ENCODE measurements around the gene MN1.

MN1 gene

GRCh38 chr22:27795696-27796517 is 5.6 kb downstream of the MN1 start:
- Histone ChIP-seq H3K9ac (ENCODE audit: low read length) (no peak overlapping the region), H3K4me2 (ENCODE audit: low read depth, low read length, poor library complexity, severe bottlenecking) (no peak overlapping the region), H4K20me1 (ENCODE audit: low read depth, low read length) (no peaks in the 10 kb centered on the region), H3K27ac (ENCODE audit: low read depth, low read length) (no peak overlapping the region), H3K4me3 (ENCODE audit: insufficient read depth, low read length, poor library complexity, severe bottlenecking) (no peak overlapping the region), H3K9me3 (ENCODE audit: insufficient read depth, low read length) (no peaks in the 10 kb centered on the region), H3K9me2 (replicated peaks; ENCODE audit: insufficient read depth, low read length) (no peaks in the 10 kb centered on the region), H3K27me3 (ENCODE audit: low read length) (no peaks in the 10 kb centered on the region), H2AFZ (ENCODE audit: low read depth, low read length, severe bottlenecking) (no peak overlapping the region), H3K79me2 (ENCODE audit: insufficient read depth, low read length) (no peaks in the 10 kb centered on the region), H3K36me3 (ENCODE audit: low read length) (no peaks in the 10 kb centered on the region), H3F3A (ENCODE audit: insufficient read depth) (no peaks in the 10 kb centered on the region)
- no peak for TF ChIP-seq EZH2phosphoT487 (conservative IDR thresholded peaks at IDR 0.05; ENCODE audit: low read length)
- no peak for TF ChIP-seq CTCF (IDR thresholded peaks at IDR 0.05; ENCODE audit: insufficient read depth, low read length, poor library complexity, severe bottlenecking)

DNA sequence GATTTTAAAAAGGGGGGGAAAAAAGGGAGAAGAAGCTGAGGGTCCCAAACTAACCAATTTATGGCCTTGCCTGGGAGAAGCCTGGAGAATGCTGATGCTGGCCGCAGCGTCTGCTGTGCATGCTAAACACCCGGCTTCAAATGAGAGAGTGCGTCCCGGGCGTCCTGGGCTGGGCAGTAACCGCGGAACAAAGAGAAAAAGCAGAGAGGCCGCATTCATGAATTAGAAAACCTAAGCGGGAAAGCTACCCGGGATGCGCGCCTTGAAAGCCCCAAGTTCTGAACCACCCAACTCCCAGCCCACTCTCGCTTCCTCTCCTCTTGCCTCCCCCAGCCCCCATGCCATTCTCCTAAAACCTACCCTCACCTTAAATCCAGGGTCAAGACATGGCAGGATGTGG is 6.5 kb downstream of the MN1 start:
- H3K9me3 ChIP-seq (ENCODE audit: insufficient read depth, low read length): no peaks in the 10 kb centered on the region
- no peak overlapping the region for H3K9ac ChIP-seq (ENCODE audit: low read length)
- no peak overlapping the region for H2AFZ ChIP-seq (ENCODE audit: low read depth, low read length, severe bottlenecking)
- no peak for TF ChIP-seq CTCF (IDR thresholded peaks at IDR 0.05; ENCODE audit: insufficient read depth, low read length, poor library complexity, severe bottlenecking)
- no peak for TF ChIP-seq EZH2phosphoT487 (conservative IDR thresholded peaks at IDR 0.05; ENCODE audit: low read length)
- H3K79me2 ChIP-seq (ENCODE audit: insufficient read depth, low read length): no peaks in the 10 kb centered on the region
- H3F3A ChIP-seq (ENCODE audit: insufficient read depth): no peaks in the 10 kb centered on the region
- H4K20me1 ChIP-seq (ENCODE audit: low read depth, low read length): no peaks in the 10 kb centered on the region
- no peaks in the 10 kb centered on the region for H3K9me2 ChIP-seq (replicated peaks; ENCODE audit: insufficient read depth, low read length)
- no peaks in the 10 kb centered on the region for H3K36me3 ChIP-seq (ENCODE audit: low read length)
- H3K27me3 ChIP-seq (ENCODE audit: low read length): no peaks in the 10 kb centered on the region
- H3K4me2 ChIP-seq (ENCODE audit: low read depth, low read length, poor library complexity, severe bottlenecking): no peak overlapping the region
- H3K27ac ChIP-seq (ENCODE audit: low read depth, low read length): no peak overlapping the region
- no peak overlapping the region for H3K4me3 ChIP-seq (ENCODE audit: insufficient read depth, low read length, poor library complexity, severe bottlenecking)

DNA sequence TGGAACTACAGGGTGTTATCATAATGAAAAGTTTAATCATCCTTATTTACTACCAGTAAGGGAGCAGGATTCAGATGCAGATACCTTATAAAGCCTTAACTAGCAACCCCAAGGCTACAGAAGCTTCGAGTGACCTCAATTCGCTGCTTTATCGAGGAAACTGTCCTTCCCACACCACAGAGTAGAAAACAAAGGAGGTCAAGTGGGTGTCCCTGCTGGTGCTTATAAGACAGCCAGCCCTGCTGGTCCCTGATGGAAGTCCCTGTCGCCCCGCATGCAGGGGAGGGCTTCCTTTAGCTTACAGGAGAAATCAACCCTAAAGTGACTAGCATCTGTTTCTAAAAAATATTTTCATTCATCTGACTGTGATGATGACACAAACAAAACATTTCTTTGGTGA is 7.3 kb downstream of the MN1 start:
- Histone ChIP-seq H3K4me3 (ENCODE audit: insufficient read depth, low read length, poor library complexity, severe bottlenecking) (no peak overlapping the region), H3K27ac (ENCODE audit: low read depth, low read length) (no peak overlapping the region), H3K9me2 (replicated peaks; ENCODE audit: insufficient read depth, low read length) (no peaks in the 10 kb centered on the region), H3K27me3 (ENCODE audit: low read length) (no peaks in the 10 kb centered on the region), H2AFZ (ENCODE audit: low read depth, low read length, severe bottlenecking) (no peak overlapping the region), H4K20me1 (ENCODE audit: low read depth, low read length) (no peaks in the 10 kb centered on the region), H3K79me2 (ENCODE audit: insufficient read depth, low read length) (no peaks in the 10 kb centered on the region), H3K9me3 (ENCODE audit: insufficient read depth, low read length) (no peaks in the 10 kb centered on the region), H3K9ac (ENCODE audit: low read length) (no peak overlapping the region), H3F3A (ENCODE audit: insufficient read depth) (no peaks in the 10 kb centered on the region), H3K36me3 (ENCODE audit: low read length) (no peaks in the 10 kb centered on the region), H3K4me2 (ENCODE audit: low read depth, low read length, poor library complexity, severe bottlenecking) (no peak overlapping the region)
- TF ChIP-seq EZH2phosphoT487 (conservative IDR thresholded peaks at IDR 0.05; ENCODE audit: low read length) (no peak), CTCF (IDR thresholded peaks at IDR 0.05; ENCODE audit: insufficient read depth, low read length, poor library complexity, severe bottlenecking) (no peak)

All from SU-DHL-6 (cell line).